GM18507 (cell line): ENCODE data around the gene PRDX3.

ENCODE experiments used
- DNase-seq: peaks from one replicate; pipeline ENCODE4 v3.0.0; 2011; ENCODE audit warnings: low read depth; ENCODE audit not compliant: insufficient read length; ENCODE audit errors: extremely low spot score
- FAIRE-seq: peaks from 2 replicates; lab custom pipeline; 2011; peaks lifted over from hg19 to GRCh38; lab: Jason Lieb, UNC

PRDX3 gene

DNA sequence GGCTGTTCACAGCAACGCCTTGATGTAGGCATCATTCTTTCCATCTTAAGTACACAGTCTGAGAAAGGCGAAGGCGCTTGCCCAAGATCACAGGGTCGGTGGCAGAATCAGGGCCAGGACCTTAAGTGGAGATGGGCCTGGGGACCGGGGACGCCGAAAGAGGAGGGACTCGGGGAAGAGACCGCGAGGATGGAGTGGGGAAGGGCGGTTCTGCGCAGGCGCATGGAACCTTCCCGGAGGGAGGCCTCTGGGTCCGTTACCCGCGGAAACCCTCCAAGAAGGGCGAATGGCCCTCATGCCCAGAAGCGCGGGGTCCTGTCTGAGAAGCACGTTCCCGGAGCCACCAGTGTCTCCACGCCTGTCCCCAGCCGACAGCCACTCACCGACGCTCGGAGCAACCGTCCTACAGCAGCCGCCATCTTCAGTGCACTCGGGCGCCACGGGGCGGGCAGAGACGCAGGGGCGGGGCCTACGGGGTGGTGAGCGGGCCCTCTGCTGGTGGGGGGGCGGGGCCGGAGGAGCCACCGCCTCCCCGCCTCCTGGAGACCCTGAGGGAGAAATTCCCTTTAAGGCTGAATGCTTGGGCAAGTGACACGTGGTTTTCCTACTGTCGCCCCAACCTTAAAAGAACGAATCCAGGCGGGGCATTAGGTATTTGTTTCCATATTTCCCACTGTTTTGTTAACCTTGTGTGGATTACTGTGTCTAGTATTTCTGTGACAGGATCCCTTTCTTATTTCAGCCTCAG lies at the start of gene PRDX3:
TSS of gene PRDX3 (minus strand) at position 441 of the 748 bp plus-strand sequence. CDS start at position 419, 22 bp downstream.
- FAIRE-seq = peak; percentile 86
- DNase-seq = peak; percentile 73

DNA sequence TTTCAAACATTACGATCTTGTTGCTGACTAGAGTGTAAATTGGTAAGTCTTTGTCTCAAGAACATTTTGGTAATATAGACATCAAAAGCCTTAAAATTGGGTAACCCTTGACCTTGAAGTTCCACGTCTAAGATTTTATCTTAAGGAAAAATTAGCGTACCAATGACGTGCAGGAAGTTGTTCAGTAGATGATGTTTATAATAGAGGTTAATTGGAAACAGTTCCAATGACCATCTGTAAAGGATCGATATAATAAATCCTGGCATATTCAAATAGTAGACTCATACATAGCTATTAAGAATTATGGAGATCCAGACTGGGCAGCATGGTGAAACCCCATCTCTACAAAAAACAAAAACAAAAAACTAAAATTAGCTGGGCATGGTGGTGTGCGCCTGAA lies 49.2 kb upstream of the PRDX3 start:
- FAIRE-seq (no peak), DNase-seq (no peak)

GRCh38 chr10:119225083-119225658 lies 46.6 kb upstream of the PRDX3 start:
- FAIRE-seq = no peak
- DNase-seq = no peak

DNA sequence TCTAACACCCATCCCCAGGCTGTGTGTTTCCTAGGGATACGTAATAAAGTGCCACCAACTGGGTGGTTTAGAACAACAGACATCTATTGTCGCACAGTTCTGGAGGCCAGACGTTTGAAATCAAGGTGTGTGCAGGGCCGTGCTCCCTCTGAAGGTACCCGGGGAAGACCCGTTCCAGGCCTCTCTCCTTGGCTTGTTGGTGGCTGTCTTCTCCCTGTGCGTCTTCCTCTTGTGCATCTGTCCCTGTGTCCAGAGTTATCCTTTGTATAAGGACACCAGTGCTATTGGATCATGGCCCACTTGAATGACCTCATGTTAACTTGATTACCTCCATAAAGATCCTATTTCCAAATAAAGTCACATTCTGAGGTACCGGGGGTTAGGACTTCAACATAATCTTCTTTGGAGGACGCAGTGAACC lies 44.4 kb upstream of the PRDX3 start:
- DNase-seq (no peak), FAIRE-seq (no peak)

GRCh38 chr10:119222537-119222936 lies 43.9 kb upstream of the PRDX3 start:
- FAIRE-seq = no peak

GRCh38 chr10:119221666-119222065 lies 43.1 kb upstream of the PRDX3 start:
- FAIRE-seq (no peak), DNase-seq (no peak)

More at GRCh38 chr10:119222537-119222936, 43.9 kb upstream of the PRDX3 start:
- no peak for DNase-seq

DNA sequence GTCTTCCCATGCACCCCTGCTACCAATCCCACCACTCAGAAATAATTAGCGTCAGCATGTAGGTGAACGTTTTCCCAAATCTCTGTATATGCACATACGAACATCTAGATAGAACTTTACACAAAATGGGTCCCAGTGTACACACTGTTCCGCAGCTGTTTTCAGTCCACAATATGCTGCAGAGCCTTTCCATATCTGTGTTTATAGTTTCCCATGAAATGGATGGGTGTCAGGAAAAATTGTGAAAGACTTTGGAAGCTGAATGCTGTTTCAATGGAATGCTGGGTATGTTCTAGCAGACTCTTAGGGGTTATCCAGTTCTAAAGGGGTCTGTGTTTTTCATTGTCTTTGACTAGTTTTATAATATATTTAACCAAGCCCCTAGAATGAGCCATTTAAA lies 42.6 kb upstream of the PRDX3 start:
- no peak for FAIRE-seq

DNA sequence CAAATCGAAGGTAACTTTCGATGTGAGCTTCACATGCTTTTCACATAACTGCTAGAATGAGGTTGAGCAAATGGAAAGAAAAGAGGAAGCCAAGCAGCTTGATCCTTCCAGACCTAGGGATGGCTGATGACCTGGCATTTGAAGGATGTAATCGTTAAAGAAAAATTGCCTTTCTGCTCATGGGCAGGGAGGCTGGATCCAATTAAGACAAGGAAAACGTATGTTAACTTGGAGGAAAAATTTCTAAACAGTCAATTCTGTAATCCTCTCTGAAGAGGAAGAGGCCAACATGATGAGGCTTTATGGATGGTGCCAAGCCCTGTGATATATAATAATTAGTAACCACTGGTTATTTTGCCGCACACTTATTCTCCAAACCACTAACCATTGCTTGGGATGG lies 41.3 kb upstream of the PRDX3 start:
- no peak for DNase-seq
- no peak for FAIRE-seq

More for the DNA sequence above, 42.6 kb upstream of the PRDX3 start:
- DNase-seq = no peak

DNA sequence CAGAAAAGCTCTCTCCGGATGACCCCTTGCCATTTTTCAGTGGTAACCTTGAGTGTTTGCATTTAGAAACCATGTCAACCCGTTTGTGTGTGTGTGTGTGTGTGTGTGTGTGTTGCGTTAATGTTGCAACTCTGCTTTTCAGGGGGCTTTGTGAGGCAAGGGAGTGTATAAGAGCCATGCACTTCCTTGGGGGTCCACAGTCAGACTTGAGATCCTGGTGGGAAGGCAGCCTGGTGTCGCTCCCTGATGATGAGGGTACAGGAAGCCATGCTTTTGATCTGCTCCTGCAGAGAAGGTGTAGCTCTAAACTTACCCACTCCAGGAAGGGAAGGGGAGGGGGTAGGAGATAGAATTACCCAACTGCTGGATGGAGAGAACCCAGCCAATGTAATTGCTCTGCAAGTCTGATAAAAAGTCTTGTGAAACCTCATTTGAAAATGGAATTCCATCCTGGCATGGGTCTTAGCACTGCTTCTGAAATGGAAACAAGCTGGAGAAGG lies 39.4 kb upstream of the PRDX3 start:
- no peak for FAIRE-seq
- no peak for DNase-seq

GRCh38 chr10:119217401-119217800 lies 38.8 kb upstream of the PRDX3 start:
- no peak for FAIRE-seq
- DNase-seq = no peak

DNA sequence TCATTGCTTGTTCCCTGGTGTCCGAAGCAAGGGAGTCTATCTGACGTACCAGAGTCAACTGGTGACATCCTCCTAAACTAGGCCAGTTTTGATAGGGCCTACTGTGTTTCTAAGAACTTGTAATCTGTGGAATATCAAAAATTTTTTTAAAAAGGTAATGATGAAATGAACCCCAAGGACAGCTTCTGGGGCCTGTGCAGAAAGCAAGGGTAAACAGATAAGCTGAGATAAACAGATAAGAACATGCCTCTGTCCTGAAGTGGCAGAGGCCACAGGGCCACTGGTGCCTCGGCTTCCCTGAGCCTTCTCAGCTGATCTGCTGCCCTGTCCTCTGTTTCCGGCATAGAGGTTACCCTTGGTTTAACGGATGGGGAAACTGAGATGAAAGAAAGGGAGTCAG lies 37.5 kb upstream of the PRDX3 start:
- no peak for DNase-seq
- FAIRE-seq = no peak

- FAIRE-seq (no peak), DNase-seq (no peak)
These were observed 36.8 kb upstream of the PRDX3 start for GRCh38 chr10:119215371-119215770.

GRCh38 chr10:119211625-119212441 lies 33.2 kb upstream of the PRDX3 start:
- peak; percentile 73 for FAIRE-seq

DNA sequence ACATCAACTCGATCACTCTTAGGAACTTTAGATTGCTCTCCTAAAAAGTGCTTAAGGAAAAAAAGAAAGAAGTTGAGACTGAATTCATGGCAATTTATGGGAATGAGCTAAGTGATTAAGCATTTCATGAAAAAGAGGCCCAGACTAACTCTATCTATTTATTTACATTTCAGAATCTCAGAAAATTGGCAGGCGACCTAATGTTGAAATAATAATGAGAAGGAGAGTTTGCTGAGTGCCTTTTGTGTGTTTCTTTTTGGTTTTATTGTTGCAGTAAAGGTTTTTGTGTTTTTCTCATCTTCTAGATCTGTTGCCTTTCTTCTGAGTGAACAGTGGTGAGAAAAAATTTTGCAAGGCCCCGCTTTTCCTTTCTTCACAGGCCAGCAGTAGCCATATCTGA lies 32.6 kb upstream of the PRDX3 start:
- DNase-seq (no peak), FAIRE-seq (no peak)

More at GRCh38 chr10:119211625-119212441, 33.2 kb upstream of the PRDX3 start:
- DNase-seq = no peak

GRCh38 chr10:119210633-119211032 lies 32.0 kb upstream of the PRDX3 start:
- DNase-seq (no peak), FAIRE-seq (no peak)

- DNase-seq (no peak), FAIRE-seq (no peak)
These were observed 31.2 kb upstream of the PRDX3 start for GRCh38 chr10:119209736-119210355.

DNA sequence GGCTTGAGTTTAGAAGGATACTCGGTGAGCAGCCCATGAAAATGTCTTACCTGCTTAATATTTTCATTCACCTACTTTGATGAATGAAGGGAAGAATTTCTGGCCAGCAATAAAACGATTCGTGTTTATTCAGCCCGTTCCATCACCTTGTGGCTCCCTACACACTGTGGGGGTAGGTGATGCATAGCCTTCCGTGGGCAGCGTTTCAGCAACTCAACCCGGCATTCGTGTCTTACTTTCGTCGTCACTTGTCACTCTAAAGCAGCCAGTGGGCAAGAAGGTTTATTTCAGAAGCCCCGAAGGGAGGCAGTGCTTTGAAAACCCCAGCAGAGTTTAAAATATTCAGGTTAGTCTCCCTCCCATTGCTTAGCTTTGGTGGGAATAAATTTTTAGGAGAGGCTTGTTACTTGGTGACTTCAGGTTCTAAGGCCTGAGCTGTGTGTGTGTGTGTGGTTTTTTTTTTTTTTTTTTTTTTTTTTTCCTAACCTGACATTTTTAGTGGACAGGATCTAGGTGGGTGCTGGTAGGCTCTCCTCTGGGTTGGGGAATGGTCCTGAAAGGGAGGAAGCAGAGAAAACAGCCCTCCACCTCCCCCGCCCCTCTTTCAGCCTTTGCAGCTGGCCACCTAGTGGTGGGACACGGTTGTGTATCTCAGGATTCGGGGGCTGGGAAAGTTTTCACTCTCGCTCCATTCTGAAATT lies 30.6 kb upstream of the PRDX3 start:
- no peak for DNase-seq

DNA sequence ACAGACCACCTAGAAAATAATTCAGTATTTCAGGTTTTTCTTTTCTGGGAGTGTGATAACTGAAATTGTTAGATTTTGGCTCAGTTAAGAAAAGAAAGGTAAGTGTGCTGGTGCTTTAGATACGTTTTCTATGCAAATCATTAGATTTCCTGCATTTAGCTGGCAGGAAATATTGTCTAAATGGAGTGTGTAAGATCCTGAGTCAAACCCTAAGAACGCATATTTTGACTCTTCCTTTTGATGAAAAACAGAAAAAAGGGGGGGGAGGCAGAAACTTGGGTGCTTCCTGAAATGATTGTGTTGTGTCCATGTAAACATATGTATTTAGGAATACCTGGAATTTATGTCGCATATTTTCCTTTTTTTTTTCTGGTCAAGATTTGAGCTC lies 29.9 kb upstream of the PRDX3 start:
- no peak for DNase-seq
- peak; percentile 53 for FAIRE-seq

More for the DNA sequence above, 30.6 kb upstream of the PRDX3 start:
- FAIRE-seq = peak; percentile 76
